GM12875 (cell line): ENCODE results near the gene DGUOK.

Experiments
- H3K4me3 ChIP-seq: one replicate; pipeline ENCODE4 v1.5.1; 2011; ENCODE audit warnings: low read depth, low read length, control low read depth
- CTCF ChIP-seq: IDR thresholded peaks from 2 replicates; pipeline ENCODE4 v1.5.1; 2011; ENCODE audit warnings: low read depth, mild to moderate bottlenecking, control low read depth, inconsistent platforms, low read length, moderate library complexity, borderline replicate concordance; ENCODE audit not compliant: insufficient read depth

DGUOK gene

GRCh38 chr2:74006459-74006858, 79.8 kb downstream of the DGUOK start:
- no peak overlapping the region for H3K4me3 ChIP-seq
- TF ChIP-seq CTCF, result no peak

GRCh38 chr2:74007121-74007520, 80.4 kb downstream of the DGUOK start:
- H3K4me3 ChIP-seq, result no peak overlapping the region
- TF ChIP-seq CTCF, result no peak

- no peak for TF ChIP-seq CTCF
- H3K4me3 ChIP-seq, result no peak overlapping the region
Observed at GRCh38 chr2:74007711-74008110, 81.0 kb downstream of the DGUOK start.
